ENCODE measurements around the gene TULP1.
"Not testable (repeated sequence)": the region's sequence is repeated elsewhere in the genome, so short reads cannot be mapped to it uniquely, and the experiment has no call there.

Gene TULP1

GRCh38 chr6:35516712-35517111 lies 4.0 kb upstream of the TULP1 start:
- no peak for DNase-seq (ENCODE audit: low read depth)
- no peak overlapping the region for H3K4me3 ChIP-seq (ENCODE audit: control insufficient read depth, low read depth, low read length)
- TF ChIP-seq CTCF (conservative IDR thresholded peaks at IDR 0.05; ENCODE audit: control insufficient read depth, insufficient read depth, low read depth, low read length) = no peak

GRCh38 chr6:35515939-35516338 lies 3.2 kb upstream of the TULP1 start:
- DNase-seq (ENCODE audit: low read depth); H3K4me3 ChIP-seq (ENCODE audit: control insufficient read depth, low read depth, low read length): not testable (repeated sequence)

- DNase-seq (ENCODE audit: low read depth) = no peak
- H3K4me3 ChIP-seq (ENCODE audit: control insufficient read depth, low read depth, low read length) = no peak overlapping the region
- TF ChIP-seq CTCF (conservative IDR thresholded peaks at IDR 0.05; ENCODE audit: control insufficient read depth, insufficient read depth, low read depth, low read length) = no peak
Observed at GRCh38 chr6:35514587-35514986, 1.9 kb upstream of the TULP1 start.

GRCh38 chr6:35512006-35512405 lies 690 bp downstream of the TULP1 start:
- H3K4me3 ChIP-seq (ENCODE audit: control insufficient read depth, low read depth, low read length) = no peak overlapping the region
- TF ChIP-seq CTCF (conservative IDR thresholded peaks at IDR 0.05; ENCODE audit: control insufficient read depth, insufficient read depth, low read depth, low read length) = no peak
- DNase-seq (ENCODE audit: low read depth) = no peak

GRCh38 chr6:35511562-35511941 lies 1.1 kb downstream of the TULP1 start:
- DNase-seq (ENCODE audit: low read depth) = no peak
- TF ChIP-seq CTCF (conservative IDR thresholded peaks at IDR 0.05; ENCODE audit: control insufficient read depth, insufficient read depth, low read depth, low read length) = no peak
- H3K4me3 ChIP-seq (ENCODE audit: control insufficient read depth, low read depth, low read length) = no peak overlapping the region

- no peak for DNase-seq (ENCODE audit: low read depth)
- no peak overlapping the region for H3K4me3 ChIP-seq (ENCODE audit: control insufficient read depth, low read depth, low read length)
- no peak for TF ChIP-seq CTCF (conservative IDR thresholded peaks at IDR 0.05; ENCODE audit: control insufficient read depth, insufficient read depth, low read depth, low read length)
Observed at GRCh38 chr6:35510916-35511561, 1.7 kb downstream of the TULP1 start.

- H3K4me3 ChIP-seq (ENCODE audit: control insufficient read depth, low read depth, low read length) = no peak overlapping the region
- no peak for DNase-seq (ENCODE audit: low read depth)
- no peak for TF ChIP-seq CTCF (conservative IDR thresholded peaks at IDR 0.05; ENCODE audit: control insufficient read depth, insufficient read depth, low read depth, low read length)
Observed at GRCh38 chr6:35508542-35508941, 4.2 kb downstream of the TULP1 start.

Measured in fibroblast of mammary gland (primary cell).